ENCODE results near the gene TMEM108.

TMEM108 gene

DNA sequence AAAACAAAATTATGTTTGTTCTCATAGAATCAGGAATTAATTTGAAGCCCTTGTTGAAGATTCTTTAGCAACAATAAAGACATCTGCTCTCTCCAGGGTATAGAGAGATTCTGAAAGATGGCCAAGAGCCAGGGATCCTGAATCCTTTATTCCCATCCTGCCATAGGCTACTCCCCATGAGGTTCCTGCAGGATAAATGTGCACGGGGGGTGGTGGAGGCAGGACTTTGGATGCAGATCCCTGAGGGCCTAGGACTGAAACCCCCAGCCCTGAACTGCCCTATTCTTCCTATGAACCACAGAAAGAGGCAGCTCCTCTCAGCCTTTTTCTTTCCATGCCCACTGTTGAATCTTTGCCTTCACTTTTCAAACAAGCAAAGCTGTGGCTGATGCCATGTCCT is 17.1 kb downstream of the TMEM108 start:
- DNase-seq = no peak

DNA sequence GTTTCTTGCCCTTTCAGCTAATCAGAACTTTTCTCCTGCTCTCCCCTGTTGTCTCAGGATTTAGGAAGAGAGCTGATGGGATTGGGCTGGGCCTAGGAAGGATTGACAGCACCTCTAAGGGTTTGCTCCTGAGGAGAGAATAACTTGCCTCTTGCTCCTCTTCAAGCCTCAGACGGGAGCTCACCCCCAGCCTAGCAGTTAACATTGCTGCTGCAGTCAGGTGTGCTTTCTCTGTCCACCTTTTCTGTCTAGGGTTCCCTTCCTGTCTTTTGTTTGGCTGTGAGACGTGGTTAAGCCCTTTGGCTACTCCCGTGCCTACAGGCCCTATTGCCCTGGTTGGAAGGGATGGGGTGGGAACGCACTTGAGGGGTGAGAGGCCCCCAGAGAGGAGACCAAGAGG is 20.1 kb downstream of the TMEM108 start:
- no peak for DNase-seq

DNA sequence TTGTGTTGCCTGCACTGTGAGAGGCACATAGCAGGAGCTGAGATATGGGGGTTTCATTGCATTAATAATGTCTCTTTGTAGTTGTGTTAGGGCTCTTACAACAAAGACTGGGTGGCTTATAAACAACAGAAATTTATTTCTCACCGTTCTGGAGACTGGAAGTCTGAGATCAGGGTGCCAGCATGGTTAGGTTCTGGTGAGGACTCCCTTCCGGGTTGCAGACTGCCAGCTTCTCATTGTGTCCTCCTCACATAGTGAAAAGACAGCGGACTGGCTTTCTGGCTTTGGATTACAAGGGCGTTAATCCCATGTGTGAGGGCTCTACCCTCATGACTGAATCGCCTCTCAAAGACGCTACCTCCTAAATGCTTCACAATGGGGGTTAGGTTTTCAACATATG is 20.6 kb downstream of the TMEM108 start:
- no peak for DNase-seq

DNA sequence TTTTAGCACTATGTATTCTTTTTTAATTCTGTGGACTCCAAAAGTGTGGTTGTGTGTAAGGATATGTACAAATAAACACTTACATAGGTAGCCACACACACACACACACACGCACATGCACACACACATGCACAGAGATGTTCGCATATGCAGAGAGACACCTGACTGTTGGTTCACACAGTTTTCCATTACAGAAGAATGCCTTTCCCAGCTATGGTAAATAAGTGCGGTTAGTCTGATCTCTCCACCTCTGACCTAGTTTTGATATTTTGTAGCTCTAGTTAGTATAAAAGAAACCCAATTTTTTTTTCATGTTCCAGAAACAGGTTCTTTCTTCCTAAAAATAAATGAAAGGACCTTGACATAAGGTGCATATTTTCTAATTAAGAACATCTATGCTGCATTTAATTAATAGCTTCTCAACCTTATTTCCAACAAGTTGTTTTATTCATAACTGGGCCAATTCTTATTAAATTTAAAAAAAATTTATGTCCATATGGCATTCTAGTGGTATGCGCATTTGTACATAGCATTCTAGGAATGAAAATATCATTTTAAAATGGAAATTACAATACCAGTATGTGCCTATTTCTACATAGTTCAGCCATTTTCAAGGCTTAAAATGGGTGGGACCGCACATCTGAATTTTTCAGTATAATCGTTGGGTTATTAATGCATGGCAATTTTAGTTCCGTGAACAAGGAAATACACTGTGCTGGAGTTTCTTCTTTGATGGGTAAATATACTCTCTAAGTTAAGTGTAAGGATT is 27.2 kb downstream of the TMEM108 start:
- no peak for DNase-seq

DNA sequence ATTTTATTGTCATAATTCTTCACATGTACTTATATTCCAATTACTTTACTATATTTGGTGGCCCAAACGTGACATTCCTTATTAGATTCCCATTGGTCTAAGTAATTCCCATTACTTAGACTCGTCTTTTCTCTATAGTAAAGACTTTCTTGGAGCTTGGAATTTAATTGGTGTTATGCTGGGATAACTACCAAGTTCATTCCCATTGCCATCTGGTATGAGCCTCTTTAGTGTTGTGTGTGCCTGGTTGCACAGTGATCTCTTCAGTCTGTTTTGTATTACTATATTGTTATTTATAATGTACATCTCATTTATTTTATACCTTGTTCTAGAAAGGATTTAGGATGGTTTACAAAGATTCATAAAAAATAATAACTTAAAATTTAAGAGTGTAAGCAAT is 27.8 kb downstream of the TMEM108 start:
- DNase-seq = no peak

DNA sequence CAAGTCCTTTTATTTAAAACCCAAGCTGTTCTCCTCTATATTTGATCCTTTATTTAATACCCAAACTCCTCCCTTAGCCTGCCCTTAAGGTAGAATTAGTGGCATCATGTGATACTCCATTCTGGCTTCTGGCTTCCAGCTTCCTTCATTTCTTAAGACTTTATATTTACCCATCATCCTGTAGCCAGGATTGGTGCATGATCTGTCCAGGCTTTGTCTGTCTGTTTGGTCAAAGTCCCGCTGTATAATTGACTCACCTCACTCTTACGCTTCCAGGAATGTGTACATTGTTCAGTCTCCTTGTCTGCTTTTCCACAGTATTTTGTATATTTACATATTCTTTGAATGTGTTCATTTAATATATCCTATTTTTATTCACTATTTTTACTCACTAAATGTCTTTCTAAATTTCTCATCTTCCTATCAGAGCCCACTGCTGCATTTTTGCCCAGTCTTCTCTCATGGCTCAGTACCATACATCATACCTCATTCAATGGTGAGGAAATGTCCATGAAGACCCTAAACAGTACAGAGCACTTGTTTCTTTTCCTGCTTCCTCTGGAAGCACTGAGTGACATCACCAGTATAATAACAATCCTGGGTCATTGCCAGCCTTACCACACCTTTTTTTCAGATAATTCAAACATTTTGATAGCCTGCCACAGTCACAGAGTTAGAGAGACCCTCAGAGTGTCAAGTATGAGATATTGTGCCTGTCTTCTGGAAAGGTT is 31.5 kb downstream of the TMEM108 start:
- no peak for DNase-seq

DNA sequence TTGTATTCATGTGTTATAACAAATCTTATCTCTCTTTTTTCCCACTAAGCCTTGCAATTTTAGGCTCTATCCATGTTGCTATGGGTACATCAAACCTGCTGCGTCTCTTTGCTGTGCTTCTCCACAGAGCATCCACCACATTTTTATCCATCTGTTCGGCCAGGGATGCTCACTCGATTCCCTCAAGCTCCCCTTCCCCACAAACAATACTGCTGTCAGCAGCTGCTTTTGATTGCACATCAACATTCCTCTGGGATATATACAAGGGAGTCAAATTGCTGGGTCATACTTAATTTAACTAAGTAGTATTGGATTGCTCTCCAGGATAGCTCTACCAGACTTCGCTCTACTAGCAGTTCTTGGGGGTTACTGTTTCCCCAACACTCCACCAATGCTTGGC is 36.8 kb downstream of the TMEM108 start:
- DNase-seq = no peak

DNA sequence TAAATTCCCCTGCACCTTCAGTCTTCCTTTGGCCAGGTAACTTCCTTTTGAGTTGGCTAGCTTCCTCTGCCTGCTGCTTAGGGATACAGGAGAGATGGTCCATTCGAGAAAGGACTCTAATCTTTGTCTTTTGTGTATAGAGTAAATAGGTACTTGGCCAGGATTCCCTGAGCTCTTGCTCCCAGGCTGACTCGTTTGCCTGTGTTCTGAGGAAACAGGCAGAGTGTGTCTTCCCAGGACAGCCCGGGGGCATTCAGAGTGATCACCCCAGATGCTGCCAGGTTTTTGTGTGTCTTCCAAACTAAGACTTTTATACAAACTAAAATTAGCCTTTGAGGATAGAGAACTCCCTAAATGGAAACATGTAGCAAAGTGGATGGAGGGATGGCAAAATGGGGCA is 39.5 kb downstream of the TMEM108 start:
- no peak for DNase-seq

DNA sequence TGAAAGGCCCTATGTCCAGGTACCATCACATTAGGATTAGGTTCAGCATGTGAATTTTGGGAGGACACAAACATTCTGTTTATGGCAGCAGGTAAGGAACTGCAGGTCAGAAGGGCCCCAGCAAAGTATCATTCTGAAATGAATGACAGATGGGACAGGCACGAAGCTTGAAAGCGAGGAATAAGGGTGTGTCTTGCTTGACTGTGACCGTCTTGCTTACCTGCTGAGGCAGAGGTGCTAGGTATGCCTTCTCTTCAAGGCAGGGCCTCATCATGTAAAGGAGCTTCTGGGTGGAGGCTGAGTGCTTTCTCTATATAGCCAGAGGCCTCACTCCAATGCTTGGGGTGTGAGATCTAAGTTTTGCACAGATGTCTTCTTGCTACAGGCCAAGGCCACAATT is 41.4 kb downstream of the TMEM108 start:
- DNase-seq = no peak

DNA sequence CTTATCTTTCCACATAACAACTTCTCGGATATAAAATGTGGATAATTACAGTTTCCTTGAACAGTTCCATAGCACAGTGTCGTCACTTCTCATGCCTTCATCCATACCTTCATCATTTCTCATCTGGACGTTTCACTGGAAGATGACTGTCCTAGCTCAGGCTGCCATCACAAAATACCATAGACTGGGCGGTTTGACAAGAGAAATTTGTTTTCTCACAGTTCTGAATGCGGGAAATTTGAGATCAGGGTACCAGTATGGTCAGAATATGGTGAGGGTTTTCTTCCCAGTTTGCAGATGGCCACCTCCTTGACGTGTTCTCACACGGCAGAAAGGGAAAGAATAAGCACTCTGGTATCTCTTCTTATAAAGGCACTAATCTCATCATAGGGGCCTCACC is 42.8 kb downstream of the TMEM108 start:
- DNase-seq = no peak

DNA sequence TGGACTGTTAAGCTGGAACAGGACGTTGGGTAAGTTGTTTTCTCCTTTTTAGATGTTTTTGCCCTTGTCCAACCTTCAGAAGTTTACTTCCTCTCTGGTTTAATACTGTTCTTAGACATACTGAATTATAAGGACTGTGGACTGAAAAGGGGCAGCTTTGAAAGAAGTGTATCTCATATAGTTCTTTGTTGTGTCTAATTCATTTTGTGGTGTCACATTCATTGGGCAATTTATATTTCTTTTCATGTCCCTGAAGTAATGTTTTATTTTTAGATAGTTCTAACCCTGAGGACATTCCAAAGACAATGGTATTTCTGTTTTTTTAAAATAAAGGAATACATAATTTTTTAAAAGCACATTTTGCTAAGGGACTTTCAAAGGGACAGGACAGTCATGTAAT is 45.2 kb downstream of the TMEM108 start:
- no peak for DNase-seq

DNA sequence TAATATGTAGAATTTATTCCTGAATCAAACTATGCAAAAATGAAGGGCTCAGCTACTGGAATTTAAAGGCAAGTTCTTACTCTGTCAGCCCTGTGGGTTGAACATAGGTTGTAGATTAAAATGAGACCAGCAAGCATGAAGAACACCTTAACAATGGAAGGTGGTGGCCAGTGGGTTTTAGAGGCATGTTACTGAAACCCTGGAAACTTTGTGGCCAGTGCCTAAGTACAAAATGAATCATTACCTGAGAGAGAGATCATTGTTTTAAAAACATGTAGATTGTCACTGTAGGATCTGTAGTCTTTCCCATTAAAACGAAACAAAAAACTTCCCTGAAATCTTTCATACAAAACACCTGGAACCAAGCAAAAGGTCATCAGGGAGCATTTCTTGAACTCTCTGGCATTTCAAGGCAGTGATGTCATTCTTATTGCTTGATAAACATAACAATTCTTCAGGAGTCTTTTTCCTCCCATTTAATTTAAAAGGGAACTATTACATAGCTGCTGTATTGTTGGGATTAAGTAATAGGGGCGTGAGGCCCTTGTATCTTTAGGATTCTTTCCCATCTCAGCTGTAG is 51.8 kb downstream of the TMEM108 start:
- no peak for DNase-seq

DNA sequence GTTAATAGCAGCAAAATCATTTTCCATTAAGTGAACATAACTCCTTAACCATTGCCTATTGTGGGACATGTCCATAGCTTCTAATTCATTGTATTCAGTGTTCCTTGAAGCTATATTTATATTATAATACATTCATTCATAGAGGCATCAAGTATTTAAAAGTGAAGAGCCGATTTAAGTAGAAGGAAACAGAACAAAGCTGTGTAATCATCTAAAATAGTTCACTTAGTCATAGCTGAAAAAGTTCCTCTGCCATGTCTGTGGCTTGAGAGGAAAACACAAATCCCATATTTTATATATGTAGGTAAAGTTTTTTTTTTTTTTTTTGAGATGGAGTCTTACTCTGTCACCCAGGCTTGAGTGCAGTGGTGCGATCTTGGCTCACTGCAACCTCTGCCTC is 54.5 kb downstream of the TMEM108 start:
- DNase-seq = no peak

DNA sequence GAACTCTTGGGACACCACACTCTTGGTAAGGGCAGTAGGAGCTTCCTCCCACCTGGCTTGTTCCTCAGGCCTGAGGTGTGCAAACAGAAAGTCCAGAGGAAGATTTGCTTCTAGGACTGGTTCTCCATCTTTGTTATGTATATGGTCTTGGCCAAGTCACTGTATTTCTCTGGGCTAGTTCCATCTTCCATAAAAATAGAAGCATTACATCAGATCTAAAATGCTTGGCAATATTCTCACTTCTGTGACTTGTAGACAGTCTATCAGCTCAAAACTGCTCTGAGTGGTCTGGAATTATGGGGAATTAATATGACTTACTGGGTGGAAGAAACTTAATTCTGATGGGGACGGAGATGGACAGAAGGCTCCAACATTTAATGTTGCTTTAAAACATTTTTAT is 55.2 kb downstream of the TMEM108 start:
- no peak for DNase-seq

DNA sequence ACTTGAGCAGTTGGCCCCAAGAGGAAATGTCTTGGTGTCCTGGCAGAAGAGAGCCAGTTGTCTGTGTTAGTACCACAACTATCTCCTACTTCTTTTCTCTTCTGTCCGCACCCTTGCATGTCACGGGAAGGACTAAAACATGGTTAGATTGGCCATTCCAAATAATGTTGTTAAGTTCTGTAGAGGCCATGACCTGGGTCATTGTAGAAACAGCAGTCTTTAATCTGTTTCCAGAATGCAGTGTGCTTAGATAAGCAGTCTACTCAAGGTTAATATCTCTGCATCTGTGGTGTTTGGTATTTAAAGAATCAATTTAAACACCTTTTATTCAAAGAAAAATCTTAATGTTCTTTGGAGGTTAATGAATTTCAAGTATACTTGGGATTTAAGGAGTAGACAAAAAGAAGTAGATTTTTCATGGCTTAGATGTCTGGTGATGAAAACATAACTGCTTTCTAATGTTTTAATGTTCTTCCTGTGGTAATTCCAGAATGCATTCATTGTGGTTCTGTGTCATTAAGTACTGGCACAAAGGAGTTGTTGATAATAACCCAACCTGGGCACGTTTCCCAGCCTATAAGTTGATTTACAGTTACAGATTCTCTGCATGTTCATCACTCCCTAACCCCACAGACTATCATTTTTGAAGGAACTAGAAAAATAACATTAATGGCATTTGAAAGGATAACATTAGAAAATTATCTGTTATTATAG is 58.9 kb downstream of the TMEM108 start:
- DNase-seq = no peak

DNA sequence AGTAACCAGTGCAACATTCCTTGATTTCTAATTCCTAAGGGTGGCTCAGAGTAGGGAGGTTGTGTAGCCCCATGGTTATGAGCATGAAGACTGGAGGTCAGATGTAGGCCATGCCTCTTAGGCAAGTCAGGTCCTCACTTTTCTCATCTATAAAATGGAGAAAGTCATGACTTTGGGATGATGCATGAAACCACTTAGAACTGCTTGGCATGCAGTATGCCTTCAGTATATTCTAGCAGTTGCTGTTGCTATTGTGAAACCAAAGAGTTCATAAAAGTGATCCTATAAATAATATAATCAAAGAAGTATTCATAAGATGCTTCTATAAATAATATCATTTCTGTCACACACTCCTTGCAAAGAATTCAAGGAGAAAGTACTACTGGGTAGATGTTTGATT is 65.5 kb downstream of the TMEM108 start:
- no peak for DNase-seq

DNA sequence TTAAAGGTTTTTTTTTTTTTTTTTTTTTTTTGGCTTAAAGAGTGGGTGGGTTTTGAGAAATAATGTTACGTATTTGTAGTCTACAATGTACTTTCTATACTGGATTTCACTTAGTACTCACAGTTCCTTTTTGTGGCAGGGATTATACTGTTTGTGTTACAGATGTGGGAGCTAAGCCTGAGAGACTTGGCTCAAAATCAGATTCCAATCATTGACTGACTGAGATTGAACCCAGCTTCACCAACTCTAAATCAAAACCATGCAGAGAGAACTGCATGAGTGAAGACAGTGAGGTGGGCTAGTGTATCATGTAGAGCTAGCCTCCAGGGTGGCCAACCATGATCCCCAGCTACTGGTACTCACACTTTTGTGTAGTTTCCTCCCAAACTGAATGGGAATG is 68.0 kb downstream of the TMEM108 start:
- no peak for DNase-seq

DNA sequence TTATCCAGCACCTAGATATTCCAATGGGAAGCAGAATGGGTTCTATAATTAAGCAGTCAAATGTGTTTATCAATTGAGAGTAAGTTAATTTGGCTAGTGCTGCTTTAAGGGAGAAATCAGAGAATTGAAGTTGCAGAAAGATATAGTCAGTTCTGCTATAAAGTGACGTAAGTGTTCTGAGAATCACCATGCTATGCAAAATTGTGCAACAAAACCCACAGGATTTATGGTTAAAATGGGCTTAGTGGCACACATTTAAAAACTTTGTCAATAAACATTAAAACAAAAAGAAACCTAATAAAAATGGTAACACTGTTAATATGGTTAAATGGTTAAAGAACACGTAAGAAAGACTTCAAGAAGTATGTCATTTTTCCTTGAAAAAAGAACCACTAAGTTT is 74.5 kb downstream of the TMEM108 start:
- DNase-seq = no peak

DNA sequence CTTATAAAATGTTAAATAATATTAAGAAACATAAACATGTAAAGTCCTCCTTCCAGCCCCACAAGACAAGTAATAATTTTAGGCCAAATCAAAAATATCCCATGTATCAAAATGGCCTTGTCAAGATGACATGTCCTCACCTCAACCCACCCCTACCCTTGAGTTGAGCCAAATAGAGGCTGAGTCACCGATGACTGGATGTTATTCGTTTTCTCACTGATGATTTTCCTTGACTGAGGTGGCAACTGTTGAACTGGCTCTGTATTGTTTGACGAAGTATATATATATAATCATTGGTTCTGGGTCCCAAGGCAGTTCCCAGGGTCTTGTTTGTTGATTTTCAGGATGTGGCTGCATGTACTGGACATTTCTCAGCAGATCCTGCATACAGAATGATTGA is 75.3 kb downstream of the TMEM108 start:
- no peak for DNase-seq

DNA sequence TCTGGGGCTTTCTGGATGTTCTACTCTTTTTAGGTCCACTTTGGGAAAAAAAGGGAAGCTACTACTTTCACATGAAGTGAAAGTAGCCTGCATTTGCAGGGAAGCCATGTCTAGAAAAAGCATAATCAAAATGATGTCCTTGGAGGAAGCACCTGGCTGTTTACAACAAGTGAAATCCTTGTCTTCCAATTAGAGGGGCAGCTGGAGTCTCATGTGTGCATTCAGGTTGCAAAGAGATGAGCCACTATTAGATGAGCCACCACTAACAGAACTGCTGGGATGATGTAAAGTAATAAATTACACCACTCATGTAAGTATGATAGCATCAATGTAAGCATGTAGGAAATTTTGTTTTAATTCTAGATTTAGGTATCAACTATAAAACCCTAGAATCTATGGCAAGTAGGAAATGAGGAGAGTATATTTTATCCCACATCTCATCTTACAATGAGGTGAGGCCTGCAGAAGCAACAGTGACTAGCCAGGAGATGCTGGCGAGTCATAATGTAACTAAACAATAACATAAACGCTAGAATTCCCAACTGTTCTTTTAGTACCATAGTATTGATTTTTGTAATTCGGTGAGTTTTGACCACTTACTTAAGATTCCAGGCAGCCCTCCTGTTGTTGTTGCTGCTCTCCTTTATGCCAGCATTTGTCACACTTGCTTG is 75.9 kb downstream of the TMEM108 start:
- no peak for DNase-seq

DNA sequence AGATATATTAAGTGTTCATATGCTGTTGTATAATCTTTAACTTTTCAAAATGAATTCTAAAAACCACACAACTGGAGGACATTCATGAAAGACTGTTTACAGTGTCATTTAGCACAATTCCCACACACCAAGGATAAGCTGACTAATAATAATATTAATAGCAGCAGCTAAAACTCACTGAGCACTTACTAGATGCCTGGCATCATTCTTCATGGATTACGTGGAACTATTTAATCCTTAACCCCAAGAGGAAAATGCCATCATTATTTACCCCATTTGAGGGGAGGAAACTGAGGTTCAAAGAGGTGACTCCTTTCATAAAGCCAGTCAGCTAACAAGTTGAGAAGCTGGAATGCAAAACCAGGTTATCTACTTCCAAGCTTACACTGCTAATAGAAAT is 77.0 kb downstream of the TMEM108 start:
- no peak for DNase-seq

DNA sequence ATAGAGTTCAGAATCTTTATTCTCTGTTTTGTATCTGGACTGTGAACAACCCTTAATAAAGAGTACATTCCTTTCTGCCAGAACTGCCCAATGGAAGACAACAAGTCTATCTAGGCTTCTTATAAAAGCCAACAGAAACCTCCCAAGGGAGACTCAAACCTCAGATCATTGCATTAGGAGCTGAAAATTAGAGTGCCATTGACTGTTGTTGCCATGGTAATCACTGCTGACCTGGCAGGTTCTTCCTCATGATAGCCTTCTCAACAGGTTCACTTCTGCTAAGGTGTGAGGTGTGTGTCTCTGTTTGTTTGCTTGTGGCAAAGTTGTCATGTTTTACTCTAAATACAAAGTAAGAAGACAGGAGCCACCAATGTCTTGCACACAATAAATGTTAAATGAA is 79.2 kb downstream of the TMEM108 start:
- DNase-seq = no peak

DNA sequence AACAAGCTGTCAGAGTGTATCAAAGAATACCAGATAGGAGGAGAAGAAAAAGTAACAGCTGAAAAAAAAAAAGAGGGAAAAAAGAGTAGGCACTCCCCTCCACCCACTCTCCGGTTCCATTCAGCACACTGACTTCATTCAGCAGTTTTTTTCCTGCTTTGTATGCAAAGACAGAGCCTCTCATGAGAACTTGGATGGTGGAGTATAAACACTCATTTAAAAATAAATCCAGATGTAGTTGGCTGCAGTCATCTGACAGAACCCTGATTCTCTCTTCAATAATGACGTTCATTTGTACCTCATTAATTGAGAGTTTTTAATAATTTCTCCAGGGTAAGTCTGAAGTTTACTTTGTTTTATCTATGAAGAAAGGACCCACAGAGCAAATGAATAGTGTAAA is 81.0 kb downstream of the TMEM108 start:
- DNase-seq = no peak
